Neural cell (in vitro differentiated cells): ENCODE measurements around the gene MPEG1.

Experiments used
- CTCF ChIP-seq: fragments of 450-650 bp; IDR thresholded peaks from 2 replicates; pipeline ENCODE4 v1.5.1; 2014; ENCODE audit warnings: antibody characterized with exemption, mild to moderate bottlenecking, moderate library complexity; ENCODE audit not compliant: poor library complexity, severe bottlenecking
- EZH2 ChIP-seq: fragments of 200-600, 300-800 bp; shearing (Covaris generic), sonication (generic); IDR thresholded peaks from 2 replicates; pipeline ENCODE4 v1.6.1; 2014; ENCODE audit warnings: antibody characterized with exemption, low read length, borderline replicate concordance, mild to moderate bottlenecking; ENCODE audit not compliant: insufficient read depth, poor library complexity, severe bottlenecking
- POLR2AphosphoS5 ChIP-seq: IDR thresholded peaks from 2 replicates; pipeline ENCODE4 v1.6.1; 2012
- RAD21 ChIP-seq: fragments of 450-650 bp; conservative IDR thresholded peaks from 2 replicates; pipeline ENCODE4 v1.6.1; 2014; ENCODE audit warnings: antibody characterized with exemption, mild to moderate bottlenecking, moderate library complexity

- no peak for TF ChIP-seq CTCF
- TF ChIP-seq POLR2AphosphoS5: no peak
- TF ChIP-seq EZH2: no peak
- no peak for TF ChIP-seq RAD21
Measured at GRCh38 chr11:59262177-59262818, 49.6 kb upstream of the MPEG1 start.
